ENCODE measurements around the gene UHMK1.

The UHMK1 gene

DNA sequence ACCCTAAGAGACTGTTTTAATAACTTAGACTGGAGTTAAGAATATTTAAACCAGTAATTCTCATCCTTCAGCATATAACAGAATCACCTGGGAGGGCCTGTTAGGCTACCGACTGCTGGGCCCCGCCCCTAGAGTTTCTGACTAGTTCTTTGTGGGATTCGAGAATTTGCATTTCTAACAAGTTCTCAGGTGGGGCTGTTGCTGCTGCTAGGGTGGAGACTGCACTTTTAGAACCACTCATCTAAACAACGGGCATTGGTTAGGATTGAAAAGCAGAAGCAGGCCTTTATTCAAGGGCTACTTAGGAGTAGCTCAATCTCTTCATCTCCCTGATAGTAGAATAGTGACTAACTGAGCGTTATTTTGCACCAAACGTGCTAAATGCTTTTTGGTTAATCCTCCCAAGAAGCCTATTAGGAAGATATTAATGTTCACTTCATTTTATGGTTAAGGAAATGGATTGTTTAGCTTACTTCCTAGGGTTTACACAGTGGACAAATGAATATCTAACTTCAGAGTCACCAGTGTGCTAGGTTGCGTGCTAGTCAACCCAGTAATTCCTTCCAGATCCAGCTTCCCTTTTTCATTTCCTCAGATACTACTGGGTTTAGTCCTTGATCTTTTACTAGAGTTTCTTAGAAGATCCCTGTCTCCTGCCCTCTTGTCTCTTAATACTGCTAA lies 32.8 kb downstream of the UHMK1 start:
- DNase-seq, result no peak

DNA sequence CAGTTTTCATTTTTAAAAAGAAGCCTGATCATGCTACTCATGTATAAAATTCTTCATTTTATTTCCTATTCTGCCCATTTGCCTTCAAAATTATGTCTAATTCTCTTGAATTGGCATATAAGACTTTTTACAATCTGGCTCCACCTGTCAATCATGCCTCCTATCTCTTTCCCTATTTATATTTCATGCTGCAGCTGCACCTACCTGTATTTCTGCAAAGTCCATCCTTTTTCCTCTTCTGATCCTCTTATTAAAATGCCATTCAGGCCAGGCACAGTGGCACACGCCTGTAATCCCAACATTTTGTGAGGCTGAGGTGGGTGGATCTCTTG lies 33.3 kb downstream of the UHMK1 start:
- DNase-seq, result no peak

DNA sequence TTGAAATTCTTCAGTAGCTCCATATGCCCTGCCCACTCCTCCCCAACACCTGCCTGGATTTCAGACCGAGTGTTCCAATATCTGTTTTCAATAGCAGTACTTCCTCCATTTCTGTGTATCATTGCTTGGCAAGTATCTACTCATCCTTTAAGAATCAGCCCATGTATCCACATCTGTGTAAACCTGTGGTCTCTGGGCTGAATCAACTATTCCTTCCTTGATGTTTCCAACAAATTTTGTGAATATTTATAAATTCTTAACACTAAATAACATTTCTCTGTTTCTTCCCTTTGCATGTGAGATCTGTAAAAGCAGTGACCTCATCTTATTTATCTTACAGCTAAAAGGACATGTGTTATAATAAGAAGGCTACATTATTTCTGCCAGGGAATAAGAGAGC lies 37.9 kb downstream of the UHMK1 start:
- DNase-seq, result no peak

DNA sequence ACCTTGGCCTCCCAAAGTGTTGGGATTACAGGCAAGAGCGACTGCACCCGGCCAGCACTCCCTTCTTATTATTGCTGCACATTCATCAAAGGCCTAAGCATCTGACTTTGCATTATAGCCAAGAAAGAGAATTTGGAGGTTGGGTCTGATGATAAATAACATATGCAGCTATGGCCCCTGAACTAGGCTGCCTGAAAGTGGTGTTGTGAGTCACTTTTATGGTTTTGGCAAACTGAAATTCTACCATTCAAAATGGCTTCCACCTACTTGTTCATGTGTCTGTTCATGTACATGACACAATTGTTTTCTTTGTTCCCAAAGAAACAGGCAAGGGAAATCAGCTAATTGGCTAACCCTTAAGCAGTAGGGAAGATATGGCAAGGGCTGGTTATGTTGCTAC lies 38.9 kb downstream of the UHMK1 start:
- peak in 1 of 5 experiments; percentile 11 for DNase-seq

DNA sequence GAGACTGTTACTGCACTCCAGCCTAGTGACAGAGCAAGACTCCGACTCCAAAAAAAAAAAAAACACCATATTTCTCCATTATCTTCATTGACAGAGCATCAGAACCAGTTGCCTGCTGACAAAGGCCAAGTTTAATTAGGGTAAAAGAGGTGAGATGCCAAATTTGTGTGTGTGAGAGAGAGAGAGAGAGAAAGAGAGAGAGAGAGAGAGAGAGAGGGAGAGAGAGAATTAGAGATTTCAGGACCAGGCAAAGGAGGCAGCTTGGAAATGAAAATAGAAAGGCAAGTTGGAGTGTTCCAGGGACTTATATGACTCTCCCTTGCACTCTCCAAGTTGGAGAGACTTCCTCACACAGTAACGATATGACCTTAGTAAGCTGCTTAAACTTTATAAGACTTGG lies 39.6 kb downstream of the UHMK1 start:
- DNase-seq, result no peak

DNA sequence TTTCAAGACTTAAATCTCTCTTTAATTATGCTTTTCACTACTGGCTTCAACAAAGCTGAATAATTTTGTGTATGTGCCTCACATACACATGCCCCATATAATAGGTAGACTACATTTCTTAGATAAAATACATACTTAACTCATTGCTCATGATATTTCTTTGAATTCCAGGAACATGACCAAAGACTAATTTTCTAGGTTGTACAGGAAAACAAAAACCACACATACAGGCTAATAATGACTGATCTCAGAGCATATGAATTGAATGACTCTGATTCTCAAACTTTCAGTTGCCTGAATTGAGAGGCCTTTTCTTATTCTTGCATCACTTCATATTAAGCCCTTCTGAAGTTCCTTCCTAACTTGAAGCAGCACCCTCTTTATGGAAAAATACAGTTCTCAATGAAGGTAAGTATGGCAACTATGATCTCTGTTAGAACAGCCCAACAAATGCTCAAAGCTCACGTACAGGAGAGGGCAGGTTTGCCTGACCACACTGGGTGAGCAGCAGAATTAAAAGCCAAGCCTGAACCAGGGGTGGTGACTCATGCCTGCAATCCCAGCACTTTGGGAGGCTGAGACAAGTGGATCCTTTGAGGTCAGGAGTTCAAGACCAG lies 41.3 kb downstream of the UHMK1 start:
- DNase-seq, result peak in 1 of 5 experiments; percentile 54

DNA sequence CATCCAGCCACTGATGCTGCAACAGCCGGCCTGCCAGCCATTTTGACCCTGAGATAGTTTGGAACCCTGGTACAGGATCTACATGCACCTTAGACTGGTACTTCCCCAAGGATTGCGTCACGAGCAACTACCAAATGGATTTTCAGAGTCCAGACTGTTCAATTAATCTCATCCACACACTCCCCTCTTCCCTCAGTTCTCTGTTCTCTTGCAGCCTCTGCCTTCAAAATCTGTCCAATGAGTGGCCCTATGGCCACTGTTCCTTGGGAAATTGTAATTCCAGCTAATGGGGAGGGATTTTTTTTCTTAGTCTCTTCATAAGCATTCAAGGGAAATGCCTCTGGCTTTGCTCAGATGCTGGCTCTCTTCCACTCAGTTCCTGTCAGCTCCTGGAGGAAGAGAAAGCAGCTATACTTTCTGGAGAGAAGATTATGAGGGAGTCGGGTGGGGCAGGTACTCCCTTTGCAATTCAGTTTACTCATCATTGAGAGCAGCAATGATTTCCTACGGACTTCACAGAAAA lies 44.1 kb downstream of the UHMK1 start:
- no peak for DNase-seq

DNA sequence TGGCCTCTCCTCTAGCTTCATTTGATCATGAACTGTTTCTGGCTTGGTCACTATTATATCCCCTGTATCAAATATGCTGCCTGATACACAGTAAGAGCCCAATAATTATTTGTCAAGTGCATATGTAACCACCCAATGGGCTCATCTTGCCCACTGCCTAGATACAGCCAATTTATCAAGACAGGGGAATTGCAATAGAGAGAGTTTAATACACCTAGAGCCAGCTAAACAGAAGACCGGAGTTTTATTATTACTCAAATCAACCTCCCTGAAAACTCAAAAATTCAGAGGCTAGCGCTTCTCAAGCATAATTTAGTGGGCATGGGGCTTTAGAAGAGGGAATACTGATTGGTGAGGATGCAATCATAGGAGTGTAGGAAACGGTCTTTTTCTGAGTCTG lies 45.6 kb downstream of the UHMK1 start:
- DNase-seq, result no peak

DNA sequence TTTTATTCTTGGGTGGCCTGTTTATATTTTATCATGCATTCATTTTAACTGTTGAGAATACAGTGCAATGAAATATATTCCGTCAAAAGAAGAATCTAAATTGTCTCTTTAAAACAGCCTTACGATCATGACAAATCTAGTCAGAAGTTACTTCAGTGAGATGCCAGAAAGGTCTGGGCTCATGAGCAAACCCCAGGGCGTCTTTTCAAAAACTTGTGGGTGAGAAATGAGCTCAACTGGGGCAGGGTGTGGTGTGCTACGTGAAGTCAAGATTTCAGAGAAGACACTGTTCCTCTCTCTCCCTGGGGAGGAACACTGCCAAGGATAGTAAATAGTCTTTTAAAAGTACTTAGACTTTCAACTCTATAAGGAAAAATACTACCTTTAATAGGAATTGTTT lies 50.6 kb downstream of the UHMK1 start:
- DNase-seq, result peak in 2 of 5 experiments; percentile 10 to 57

DNA sequence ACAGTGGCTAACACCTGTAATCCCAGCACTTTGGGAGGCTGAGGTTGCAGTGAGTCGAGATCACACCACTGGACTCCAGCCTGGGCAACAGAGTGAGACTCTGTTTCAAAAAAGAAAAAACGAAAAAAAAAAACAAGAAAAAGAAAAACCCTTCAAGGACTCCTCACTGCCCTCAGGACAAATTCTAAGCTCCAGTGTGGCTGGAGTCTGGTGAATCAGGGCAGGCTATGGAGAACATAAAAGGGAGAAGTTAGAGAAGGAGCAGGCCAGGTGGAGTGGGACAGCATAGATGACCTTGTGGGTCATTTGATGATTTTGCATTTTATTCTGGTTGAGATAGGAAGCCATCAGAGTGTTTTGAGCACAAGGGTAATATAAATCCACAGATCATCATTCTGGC lies 51.4 kb downstream of the UHMK1 start:
- DNase-seq, result no peak

DNA sequence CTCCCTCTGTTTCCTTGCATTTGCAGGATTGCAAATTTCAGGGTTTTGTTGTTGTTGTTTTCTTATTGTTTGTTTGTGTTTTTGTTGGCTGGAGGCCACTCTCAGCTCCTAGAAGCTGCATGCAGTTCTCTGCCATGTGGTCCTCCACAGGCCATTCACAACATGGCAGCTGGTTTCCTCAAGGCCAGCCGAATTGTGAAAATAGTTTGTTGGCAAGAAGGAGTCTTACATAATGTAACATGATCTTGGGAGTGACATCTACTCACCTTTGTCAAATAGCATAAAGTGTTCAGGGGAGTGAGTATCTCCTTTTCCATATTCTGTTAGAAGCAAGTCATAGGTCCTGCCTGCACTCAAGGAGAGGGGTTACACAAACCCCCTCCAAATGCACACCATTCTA lies 53.3 kb downstream of the UHMK1 start:
- no peak for DNase-seq

DNA sequence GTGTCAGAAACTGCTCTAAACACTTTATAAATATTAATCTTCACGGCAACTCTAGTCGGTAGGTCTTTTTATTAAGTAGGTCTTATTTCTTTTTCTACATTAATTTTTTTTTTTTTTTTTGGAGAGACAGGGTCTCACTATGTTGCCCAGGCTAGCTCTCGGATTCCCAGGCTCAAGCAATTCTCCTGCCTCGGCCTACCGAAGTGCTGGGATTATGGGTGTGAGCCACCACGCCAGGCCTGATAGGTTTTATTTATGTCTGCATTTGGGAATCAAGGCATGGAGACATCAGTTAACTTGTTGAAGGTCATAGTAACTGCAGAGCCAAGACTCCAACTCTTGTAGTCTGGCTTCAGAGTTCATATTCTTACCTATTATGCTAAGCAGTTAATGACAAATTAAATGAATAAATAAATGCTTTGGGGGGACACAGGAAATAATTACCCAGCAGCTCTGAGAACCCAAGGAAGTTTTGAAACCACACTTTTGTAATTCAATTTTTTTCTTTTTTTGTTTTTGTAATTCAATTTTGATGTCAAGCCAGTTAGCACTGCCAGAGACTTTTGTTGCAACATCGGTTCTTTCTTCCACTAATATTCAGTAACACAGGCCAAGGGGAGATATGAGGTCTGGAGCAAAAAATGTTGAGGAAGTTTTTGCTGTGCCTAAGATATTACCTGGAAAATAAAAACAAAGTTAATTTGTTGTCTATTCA lies 54.5 kb downstream of the UHMK1 start:
- DNase-seq, result no peak

DNA sequence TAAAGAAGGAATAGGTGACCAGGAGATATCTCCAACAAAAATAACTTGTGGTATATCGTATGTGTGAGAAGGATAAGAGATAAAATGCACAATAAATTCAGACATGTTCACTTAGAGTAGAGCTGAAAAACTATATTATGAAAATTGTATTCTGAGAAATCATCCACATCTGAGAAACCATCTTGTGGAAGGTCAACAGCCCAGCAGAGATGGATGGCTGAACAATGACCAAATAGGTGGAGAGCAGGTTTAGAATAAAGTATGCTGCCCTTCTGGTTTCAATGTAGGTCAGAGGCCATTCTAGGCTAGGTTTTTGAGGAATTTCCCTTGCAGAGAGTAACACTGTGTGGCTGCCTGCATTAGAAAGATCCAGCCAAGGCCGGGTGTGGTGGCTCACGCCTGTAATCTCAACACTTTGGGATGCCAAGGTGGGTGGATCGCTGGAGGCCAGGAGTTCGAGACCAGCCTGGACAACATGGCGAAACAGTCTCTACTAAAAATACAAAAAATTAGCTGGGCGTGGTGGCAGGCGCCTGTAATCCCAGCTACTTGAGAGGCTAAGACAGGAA lies 55.1 kb downstream of the UHMK1 start:
- no peak for DNase-seq

DNA sequence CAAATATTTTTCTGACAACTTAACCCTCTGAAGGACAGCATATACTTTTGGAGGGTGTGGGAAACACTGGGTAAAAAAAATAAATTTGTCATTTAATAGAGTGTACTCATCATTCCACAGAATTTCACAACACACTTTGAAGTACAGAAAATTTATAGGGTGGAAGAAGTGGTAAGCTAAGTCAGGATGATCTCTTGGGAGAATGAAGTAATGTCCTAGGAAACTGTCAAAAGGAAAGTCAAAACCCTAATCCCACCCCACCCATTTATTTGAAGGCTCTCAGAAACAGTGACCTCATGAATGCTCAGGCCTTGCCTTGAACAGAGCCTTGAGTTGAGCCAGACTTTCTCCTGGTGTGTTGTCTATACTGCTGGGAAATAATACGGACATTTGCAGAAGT lies 56.6 kb downstream of the UHMK1 start:
- DNase-seq, result no peak

DNA sequence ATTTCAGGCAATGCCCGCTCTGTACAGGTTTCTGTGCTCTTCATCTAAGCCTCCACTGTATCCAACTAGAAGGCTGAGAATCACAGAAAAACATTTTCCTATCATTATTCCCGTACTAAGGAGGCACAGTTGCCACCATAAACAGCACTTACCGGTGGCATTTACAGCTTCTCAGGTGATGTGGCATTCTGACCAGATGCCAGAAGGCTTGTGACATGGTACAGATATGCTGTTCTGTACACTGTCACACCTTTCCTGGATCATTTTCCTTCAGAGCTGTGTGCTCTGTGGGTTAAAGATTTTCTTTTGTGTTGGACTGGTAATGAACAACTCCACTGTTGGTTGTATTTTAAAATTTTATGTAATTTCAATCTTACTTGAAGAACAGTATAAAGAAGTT lies 59.9 kb downstream of the UHMK1 start:
- DNase-seq, result no peak

DNA sequence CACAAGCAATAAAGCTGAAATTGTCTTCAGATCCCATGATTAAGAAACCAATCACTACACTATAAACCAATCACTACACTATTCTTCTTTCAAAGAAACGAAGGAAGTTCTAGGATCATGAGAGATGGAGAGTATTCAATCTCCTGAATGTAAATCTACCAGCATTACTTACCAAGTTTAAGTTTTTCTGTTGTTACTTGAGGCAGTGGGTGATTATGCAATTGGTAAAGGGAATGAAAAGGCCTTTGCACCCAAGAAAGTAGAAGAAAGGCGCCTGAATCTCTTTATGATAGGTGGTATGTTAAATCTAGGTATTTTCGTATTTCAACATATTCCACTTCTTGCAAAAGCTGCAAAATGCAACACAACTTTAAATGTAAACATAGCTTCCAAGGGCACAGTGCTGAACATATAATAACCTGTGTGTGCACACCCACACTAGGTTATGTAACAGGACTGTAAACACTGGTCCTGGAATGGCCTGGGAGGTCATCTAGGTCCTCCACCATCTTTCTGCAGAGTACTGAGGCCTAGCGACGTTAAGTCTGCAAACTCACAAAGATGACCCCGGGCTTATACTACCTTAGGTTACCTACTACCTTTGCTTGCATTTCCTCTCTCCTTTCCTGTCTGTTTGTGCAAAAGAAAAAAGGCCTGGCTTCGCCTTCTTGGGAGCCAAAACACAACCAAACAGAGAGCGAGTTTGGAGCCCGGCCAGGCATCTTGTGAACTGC lies 62.9 kb downstream of the UHMK1 start:
- no peak for DNase-seq

DNA sequence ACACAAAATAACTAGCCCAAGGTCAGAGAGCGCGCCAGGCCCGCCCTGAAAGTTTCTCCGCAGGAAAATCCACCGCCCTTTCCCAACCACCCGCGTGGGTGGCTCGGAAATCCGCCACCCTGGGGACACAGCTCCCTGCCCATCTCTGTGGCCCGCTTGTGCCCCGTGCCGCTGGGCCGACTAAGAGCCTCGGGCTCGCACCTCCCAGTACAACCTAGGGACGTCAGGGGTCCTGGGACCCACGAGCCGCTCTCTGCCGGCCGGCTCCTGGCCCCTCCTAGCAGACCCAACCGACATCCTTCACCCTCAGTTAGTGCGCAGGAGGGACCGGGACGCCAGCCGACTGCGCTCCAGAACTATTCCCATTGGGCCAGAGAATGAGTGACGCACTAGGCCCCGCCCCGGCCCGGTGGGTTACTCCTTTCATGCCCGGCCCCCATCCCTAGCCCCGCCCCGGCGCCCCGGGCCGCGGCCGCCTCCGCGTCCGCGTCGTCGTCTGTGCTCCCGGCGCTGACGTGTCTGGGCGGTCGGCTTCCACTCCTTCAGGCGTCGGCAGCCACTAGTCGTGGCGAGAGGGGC lies 63.5 kb downstream of the UHMK1 start:
- DNase-seq, result peak; percentile 96 to 99 (median 98)

DNA sequence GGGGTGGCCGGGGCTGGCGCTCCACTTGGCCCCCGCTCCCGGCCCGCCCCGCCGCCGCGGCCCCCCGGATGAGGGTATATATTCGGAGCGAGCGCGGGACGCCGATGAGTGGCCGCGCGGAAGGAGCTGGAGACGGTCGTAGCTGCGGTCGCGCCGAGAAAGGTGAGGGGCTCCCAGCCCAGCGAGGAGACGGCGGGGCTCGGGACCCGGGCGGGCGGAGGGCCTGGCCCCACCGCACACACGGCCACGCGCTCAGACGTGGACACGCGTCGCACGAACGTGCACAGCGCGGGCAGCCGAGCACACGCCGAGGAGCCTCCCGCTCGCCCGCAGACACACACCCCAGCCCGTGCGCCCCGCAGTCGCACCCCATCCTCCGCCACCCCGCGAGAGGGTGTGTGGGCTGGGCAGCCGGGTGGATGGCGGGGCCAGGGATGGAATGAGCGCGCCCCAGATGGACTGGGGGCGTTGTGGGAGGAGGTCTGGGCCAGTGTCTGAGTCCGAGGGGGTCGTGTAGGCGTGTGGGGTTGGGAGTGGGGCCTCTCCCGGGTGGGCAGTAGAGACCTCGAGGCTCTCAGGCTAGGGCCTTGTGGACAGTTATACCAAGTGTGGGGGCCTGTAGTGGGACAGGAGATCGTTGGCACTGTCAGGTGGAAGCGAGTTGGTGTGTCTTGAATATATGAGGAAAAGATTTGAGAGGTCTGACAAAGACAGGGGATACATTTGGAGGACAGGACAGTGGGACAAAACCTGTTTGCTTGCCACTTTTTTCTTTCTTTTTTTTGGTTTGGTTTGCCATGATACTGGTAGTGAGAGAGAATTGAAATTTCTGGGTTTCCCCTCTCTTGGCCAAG lies 64.2 kb downstream of the UHMK1 start, which contains the start of gene UAP1:
TSS of gene UAP1 (plus strand) at position 107 of the 854 bp plus-strand sequence. CDS start 4,347 bp downstream, outside the sequence.
- DNase-seq, result peak in 1 of 5 experiments; percentile 75

DNA sequence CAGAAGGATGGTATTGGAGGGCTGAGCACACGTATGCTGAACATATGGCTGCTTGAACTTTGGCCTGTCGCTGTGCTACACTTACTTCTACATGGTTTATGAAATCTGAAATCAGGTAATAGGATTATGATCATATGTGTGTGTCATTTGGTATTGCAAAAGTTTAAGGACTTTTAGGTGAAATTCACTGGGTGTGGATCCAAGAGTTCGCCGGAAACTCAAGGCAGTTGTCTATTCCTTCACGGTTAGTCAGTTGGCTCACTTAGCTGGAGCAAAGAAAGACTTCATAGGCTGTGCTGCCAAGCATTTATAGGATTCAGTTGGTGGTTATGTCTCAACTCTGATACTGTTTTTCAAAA lies 64.8 kb downstream of the UHMK1 start:
- DNase-seq, result peak in 1 of 5 experiments; percentile 44

DNA sequence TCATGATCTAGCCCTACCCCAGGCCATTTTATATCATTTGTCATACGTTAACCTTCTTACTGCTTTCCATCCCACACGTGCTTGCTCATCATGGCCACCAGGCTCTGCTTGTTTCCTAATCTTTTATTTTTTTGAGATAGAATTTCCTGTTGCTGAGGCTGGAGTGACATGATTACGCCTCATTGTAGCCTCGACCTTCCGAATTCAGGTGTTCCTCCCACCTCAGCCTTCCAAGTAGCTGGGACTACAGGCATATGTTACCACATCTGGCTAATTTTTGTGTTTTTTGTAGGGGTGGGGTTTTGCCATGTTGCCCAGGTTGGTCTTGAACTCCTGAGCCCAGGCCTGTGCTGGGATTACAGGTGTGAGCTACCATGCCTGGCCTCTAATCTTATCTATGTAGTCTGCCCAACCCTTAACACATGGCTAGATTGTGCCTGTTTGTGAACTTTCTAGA lies 67.2 kb downstream of the UHMK1 start:
- DNase-seq, result no peak

DNA sequence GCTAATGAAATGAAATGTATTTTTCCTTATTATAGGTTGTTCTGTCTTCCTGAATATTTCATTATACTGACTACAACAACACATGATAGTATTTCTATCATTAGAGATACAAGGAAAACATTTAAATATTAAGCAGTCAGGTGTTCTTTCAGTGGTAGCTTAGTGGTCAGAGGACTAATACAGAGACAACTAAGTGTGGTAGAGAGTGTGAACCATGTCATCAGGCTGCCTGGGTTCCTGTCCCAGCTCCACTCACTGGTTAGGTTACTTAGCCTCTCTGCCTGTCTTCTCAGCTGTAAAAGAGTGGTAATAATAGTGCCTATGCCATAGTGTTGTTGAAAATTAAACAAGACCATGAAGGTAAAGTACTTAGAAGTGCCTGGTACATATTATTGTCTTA lies 67.8 kb downstream of the UHMK1 start:
- peak in 1 of 5 experiments; percentile 9 for DNase-seq
